H1 (cell line): ENCODE measurements around the gene PGP. TPM values are rescaled to one million over a fixed set of nuclear protein-coding genes. Genes with fewer than 3 reads are reported as not detected.

ENCODE experiments used
- POLR2AphosphoS5 ChIP-seq: IDR thresholded peaks from 2 replicates; pipeline ENCODE4 v1.6.1; 2011; ENCODE audit warnings: low read depth, low read length
- RAD21 ChIP-seq, 2 experiments: IDR thresholded peaks in 1 of 2; conservative IDR thresholded peaks in 1 of 2; 2 replicates each; pipeline ENCODE4 v1.6.1; 2011; ENCODE audit warnings: low read depth in 2 of 2, low read length in 2 of 2, improper control_type of control experiment in 1 of 2, inconsistent platforms in 1 of 2, mild to moderate bottlenecking in 1 of 2, moderate library complexity in 1 of 2
- polyA plus RNA-seq, 7 experiments: library from polyadenylated mRNA; depleted of rRNA in 3 of 7; stranded (reverse) in 5 of 7; unstranded in 2 of 7; fragments of >200 nt in 5 of 7; fragments of 200-250 nt in 2 of 7; gene quantifications; 1 replicate in 5 of 7; 2 replicates in 1 of 7; 4 replicates in 1 of 7; pipeline versions ENCODE4 v1.2.1 to v1.2.3, GENCODE V29; 2011 to 2013; ENCODE audit warnings: missing spikeins in 2 of 7, mixed read lengths in 2 of 7
- total RNA-seq: library from RNA; stranded (reverse); fragmentation: NEBNext Ultra II Directional; extraction: Animal tissue kit (Norgen Biotek cat#: 25700); gene quantifications from 2 replicates; pipeline ENCODE4 v1.2.1, GENCODE V29; 2021

Gene PGP
- total and polyA plus RNA-seq, 2 of the 8 experiments (the other 6 are each of a cell fraction or from before 2014, with no cell fraction given) = 30.9 to 55.9 TPM

DNA sequence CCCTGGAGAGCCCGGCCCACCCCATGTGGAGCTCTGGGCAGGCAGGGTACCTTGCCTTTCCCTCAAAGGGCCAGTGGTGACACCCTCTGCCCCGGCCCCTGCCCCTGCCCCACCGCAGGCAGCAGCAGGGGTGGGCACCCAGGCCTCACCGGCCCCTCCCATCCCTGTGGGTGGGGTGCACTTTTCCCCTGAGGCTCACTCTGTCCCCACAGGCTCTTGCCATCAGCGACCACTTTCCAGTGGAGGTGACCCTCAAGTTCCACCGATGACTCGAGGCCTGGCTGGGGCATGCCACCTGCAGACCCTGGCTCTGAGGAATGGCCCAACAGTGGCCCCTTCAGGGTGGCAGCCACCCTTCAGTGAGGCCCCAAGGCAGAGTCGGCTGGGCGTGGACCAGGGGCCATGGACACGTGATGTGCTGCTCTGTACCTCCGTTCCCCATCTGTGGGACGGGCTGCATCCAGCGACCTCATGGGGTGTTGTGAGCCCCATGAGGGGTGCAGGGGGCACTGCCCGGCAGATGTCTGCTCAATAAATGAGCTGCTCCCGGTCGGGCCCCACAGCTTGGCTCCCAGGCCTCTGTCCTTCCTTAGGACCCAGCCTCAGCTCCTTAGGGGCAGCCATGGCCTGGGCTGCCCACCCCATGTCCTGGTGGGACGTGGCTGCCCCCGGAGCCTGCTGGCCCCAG is 23.7 kb upstream of the PGP start (continued):
- no peak for TF ChIP-seq POLR2AphosphoS5
- peak in 1 of 2 experiments; percentile 22; a peak in 1 of 4 replicates for TF ChIP-seq RAD21 (IDR thresholded peaks at IDR 0.05 in 1 of 2, conservative IDR thresholded peaks at IDR 0.05 in 1 of 2; ENCODE audit: low read depth in 2 of 2, low read length in 2 of 2)
